ENCODE measurements around the gene TMUB1. TPM values are rescaled to one million over a fixed set of nuclear protein-coding genes. Genes with fewer than 3 reads are reported as not detected.

Gene TMUB1
- total and polyA plus RNA-seq, 9 of the 15 experiments (the other 6 are each of a cell fraction or from before 2014, with no cell fraction given) = 0.14 to 241 (median 74.1) TPM

DNA sequence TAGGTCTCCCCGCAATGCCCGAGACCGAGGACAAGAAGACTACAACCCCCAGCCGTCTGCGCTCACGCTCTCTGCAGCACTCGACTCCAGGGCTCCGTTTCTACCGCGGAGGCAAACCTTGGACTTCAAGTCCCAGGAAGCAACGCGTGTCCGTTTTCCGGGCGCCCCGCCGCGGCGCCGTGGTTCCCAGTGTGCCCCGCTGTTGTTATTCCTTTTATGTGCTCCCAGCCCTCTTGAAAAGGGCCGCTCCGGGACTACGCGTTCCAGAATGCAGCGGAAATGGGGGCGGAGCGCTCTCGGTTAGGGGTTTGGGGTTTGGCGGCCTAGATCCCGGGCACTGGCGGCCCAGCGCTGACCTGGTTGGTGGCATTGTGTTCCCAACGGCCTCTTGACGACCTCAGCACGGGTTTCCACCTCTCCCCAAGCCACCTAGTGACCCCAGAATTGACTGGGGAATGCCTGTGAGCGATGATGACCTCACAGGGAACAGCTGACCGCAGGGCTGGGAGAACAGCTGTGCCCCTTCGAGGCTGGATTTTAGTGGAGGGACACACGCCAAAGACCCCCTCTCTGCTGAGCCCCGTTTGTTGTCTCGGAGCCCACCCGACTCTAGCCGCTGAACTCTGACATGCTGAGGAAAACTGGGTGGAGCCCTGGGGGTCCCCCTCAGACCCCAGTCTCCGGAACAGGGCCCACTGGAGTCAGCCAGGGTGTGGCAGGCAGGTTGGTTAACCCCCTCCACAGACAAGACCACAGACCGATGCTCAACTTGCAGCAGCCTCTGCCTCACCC, 25.1 kb downstream of the TMUB1 start (continued):
- TF ChIP-seq CUX1 (CRISPR knock-in tag; IDR thresholded peaks at IDR 0.05) = no peak
- TF ChIP-seq SUPT5H (IDR thresholded peaks at IDR 0.05) = peak; percentile 75
- 0 out of 2 replicates have a peak, but pooled peaks have one; percentile 14 for TF ChIP-seq E2F3 (CRISPR knock-in tag; IDR thresholded peaks at IDR 0.05)
- peak in 1 of 2 experiments; percentile 47; a peak in 1 of 4 replicates for TF ChIP-seq TRIM24 (IDR thresholded peaks at IDR 0.05)
- TF ChIP-seq ZBTB7A (IDR thresholded peaks at IDR 0.05; ENCODE audit: borderline replicate concordance, control insufficient read depth, low read depth, low read length) = peak; percentile 85
- peak; percentile 73 for TF ChIP-seq GATAD2A (IDR thresholded peaks at IDR 0.05)
- TF ChIP-seq ETS2 (tag; IDR thresholded peaks at IDR 0.05; ENCODE audit: borderline replicate concordance, poor library complexity, severe bottlenecking) = no peak
- TF ChIP-seq, protein P1, sequence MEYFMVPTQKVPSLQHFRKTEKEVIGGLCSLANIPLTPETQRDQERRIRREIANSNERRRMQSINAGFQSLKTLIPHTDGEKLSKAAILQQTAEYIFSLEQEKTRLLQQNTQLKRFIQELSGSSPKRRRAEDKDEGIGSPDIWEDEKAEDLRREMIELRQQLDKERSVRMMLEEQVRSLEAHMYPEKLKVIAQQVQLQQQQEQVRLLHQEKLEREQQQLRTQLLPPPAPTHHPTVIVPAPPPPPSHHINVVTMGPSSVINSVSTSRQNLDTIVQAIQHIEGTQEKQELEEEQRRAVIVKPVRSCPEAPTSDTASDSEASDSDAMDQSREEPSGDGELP (CRISPR knock-in tag; IDR thresholded peaks at IDR 0.05; ENCODE audit: borderline replicate concordance) = peak; percentile 99
- TF ChIP-seq, protein P2, sequence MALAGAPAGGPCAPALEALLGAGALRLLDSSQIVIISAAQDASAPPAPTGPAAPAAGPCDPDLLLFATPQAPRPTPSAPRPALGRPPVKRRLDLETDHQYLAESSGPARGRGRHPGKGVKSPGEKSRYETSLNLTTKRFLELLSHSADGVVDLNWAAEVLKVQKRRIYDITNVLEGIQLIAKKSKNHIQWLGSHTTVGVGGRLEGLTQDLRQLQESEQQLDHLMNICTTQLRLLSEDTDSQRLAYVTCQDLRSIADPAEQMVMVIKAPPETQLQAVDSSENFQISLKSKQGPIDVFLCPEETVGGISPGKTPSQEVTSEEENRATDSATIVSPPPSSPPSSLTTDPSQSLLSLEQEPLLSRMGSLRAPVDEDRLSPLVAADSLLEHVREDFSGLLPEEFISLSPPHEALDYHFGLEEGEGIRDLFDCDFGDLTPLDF (CRISPR knock-in tag; IDR thresholded peaks at IDR 0.05) = peak; percentile 89
- TF ChIP-seq ZNF282 (CRISPR knock-in tag; IDR thresholded peaks at IDR 0.05) = no peak
- TF ChIP-seq ZNF766 (CRISPR knock-in tag; conservative IDR thresholded peaks at IDR 0.05) = peak; percentile 97
- TF ChIP-seq, protein P3, sequence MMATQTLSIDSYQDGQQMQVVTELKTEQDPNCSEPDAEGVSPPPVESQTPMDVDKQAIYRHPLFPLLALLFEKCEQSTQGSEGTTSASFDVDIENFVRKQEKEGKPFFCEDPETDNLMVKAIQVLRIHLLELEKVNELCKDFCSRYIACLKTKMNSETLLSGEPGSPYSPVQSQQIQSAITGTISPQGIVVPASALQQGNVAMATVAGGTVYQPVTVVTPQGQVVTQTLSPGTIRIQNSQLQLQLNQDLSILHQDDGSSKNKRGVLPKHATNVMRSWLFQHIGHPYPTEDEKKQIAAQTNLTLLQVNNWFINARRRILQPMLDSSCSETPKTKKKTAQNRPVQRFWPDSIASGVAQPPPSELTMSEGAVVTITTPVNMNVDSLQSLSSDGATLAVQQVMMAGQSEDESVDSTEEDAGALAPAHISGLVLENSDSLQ (IDR thresholded peaks at IDR 0.05) = peak; percentile 4
- TF ChIP-seq NR4A1 (CRISPR knock-in tag; IDR thresholded peaks at IDR 0.05) = peak; percentile 88; the same call in 1 of the 2 replicates
- TF ChIP-seq NR4A1 (tag; IDR thresholded peaks at IDR 0.05) = 0 out of 2 replicates have a peak, but pooled peaks have one; percentile 54
- peak; percentile 56; the same call in 1 of the 2 replicates for TF ChIP-seq TOE1 (IDR thresholded peaks at IDR 0.05; ENCODE audit: borderline replicate concordance)
- no peak for TF ChIP-seq TOE1 (CRISPR knock-in tag; IDR thresholded peaks at IDR 0.05; ENCODE audit: borderline replicate concordance, low read depth)
- no peak for TF ChIP-seq KLF10 (CRISPR knock-in tag; IDR thresholded peaks at IDR 0.05)
- no peak for TF ChIP-seq OTX1 (CRISPR knock-in tag; IDR thresholded peaks at IDR 0.05)
- peak; percentile 84 for TF ChIP-seq ETV5 (CRISPR knock-in tag; IDR thresholded peaks at IDR 0.05; ENCODE audit: low read depth)
- peak; percentile 12; the same call in 1 of the 2 replicates for TF ChIP-seq HOXB6 (CRISPR knock-in tag; IDR thresholded peaks at IDR 0.05; ENCODE audit: borderline replicate concordance)

Measured in K562 (cell line).